Measurements from ENCODE around the gene KIDINS220. TPM values are rescaled to one million over a fixed set of nuclear protein-coding genes. Genes with fewer than 3 reads are reported as not detected.

The KIDINS220 gene
- polyA plus RNA-seq, 1 donor from 2014 or later: 329 TPM

GRCh38 chr2:8796315-8796848 is 41.0 kb downstream of the KIDINS220 start:
- H3K27ac ChIP-seq (ENCODE audit: low read length): no peak overlapping the region
- H3K9me2 ChIP-seq (ENCODE audit: insufficient read depth, low read length): no peaks in the 10 kb centered on the region
- no peaks in the 10 kb centered on the region for H3K79me2 ChIP-seq (replicated peaks; ENCODE audit: insufficient read depth, low read length)
- no peaks in the 10 kb centered on the region for H3K9me3 ChIP-seq (ENCODE audit: low read length)
- H3K4me3 ChIP-seq (ENCODE audit: low read length): no peak overlapping the region
- no peak overlapping the region for H2AFZ ChIP-seq (ENCODE audit: low read depth, low read length)
- H3K36me3 ChIP-seq (ENCODE audit: insufficient read depth, low read length): peaks cover 10% of the 10 kb centered on the region
- no peaks in the 10 kb centered on the region for H3K27me3 ChIP-seq (ENCODE audit: insufficient read depth, low read depth, low read length)
- no peak overlapping the region for H3K4me2 ChIP-seq (ENCODE audit: low read length)
- no peaks in the 10 kb centered on the region for H3F3A ChIP-seq (ENCODE audit: insufficient read depth, low read length, poor library complexity, severe bottlenecking)
- TF ChIP-seq TAF1 (IDR thresholded peaks at IDR 0.05; ENCODE audit: low read depth) (no peak), EZH2 (IDR thresholded peaks at IDR 0.05; ENCODE audit: borderline replicate concordance, insufficient read depth, low read length, poor library complexity, severe bottlenecking) (no peak), EP300 (conservative IDR thresholded peaks at IDR 0.05; ENCODE audit: poor library complexity, severe bottlenecking) (no peak), POLR2AphosphoS5 (IDR thresholded peaks at IDR 0.05) (no peak), REST (IDR thresholded peaks at IDR 0.05; ENCODE audit: borderline replicate concordance) (no peak), SMC3 (conservative IDR thresholded peaks at IDR 0.05; ENCODE audit: poor library complexity) (no peak), RAD21 (conservative IDR thresholded peaks at IDR 0.05) (no peak), CTCF (IDR thresholded peaks at IDR 0.05; ENCODE audit: poor library complexity, severe bottlenecking) (no peak), MXI1 (conservative IDR thresholded peaks at IDR 0.05; ENCODE audit: poor library complexity, severe bottlenecking) (no peak)
- H4K20me1 ChIP-seq (ENCODE audit: insufficient read depth): peaks cover 10% of the 10 kb centered on the region
- no peak overlapping the region for H3K9ac ChIP-seq (ENCODE audit: low read length)

- no peak for TF ChIP-seq TAF1 (IDR thresholded peaks at IDR 0.05; ENCODE audit: low read depth)
- no peak for TF ChIP-seq SMC3 (conservative IDR thresholded peaks at IDR 0.05; ENCODE audit: poor library complexity)
- no peak for TF ChIP-seq EZH2 (IDR thresholded peaks at IDR 0.05; ENCODE audit: borderline replicate concordance, insufficient read depth, low read length, poor library complexity, severe bottlenecking)
- no peak for TF ChIP-seq MXI1 (conservative IDR thresholded peaks at IDR 0.05; ENCODE audit: poor library complexity, severe bottlenecking)
- no peak for TF ChIP-seq REST (IDR thresholded peaks at IDR 0.05; ENCODE audit: borderline replicate concordance)
- TF ChIP-seq CTCF (IDR thresholded peaks at IDR 0.05; ENCODE audit: poor library complexity, severe bottlenecking): no peak
- TF ChIP-seq EP300 (conservative IDR thresholded peaks at IDR 0.05; ENCODE audit: poor library complexity, severe bottlenecking): no peak
- TF ChIP-seq RAD21 (conservative IDR thresholded peaks at IDR 0.05): no peak
- no peak for TF ChIP-seq POLR2AphosphoS5 (IDR thresholded peaks at IDR 0.05)
- no peak overlapping the region for H3K4me2 ChIP-seq (ENCODE audit: low read length)
Observed at GRCh38 chr2:8794923-8795825, 42.2 kb downstream of the KIDINS220 start.

More at GRCh38 chr2:8794923-8795825, 42.2 kb downstream of the KIDINS220 start:
- Histone ChIP-seq H3K9ac (ENCODE audit: low read length) (no peak overlapping the region), H2AFZ (ENCODE audit: low read depth, low read length) (no peak overlapping the region), H3K79me2 (replicated peaks; ENCODE audit: insufficient read depth, low read length) (no peaks in the 10 kb centered on the region), H3K9me2 (ENCODE audit: insufficient read depth, low read length) (no peaks in the 10 kb centered on the region), H3K9me3 (ENCODE audit: low read length) (no peaks in the 10 kb centered on the region), H3K4me3 (ENCODE audit: low read length) (no peak overlapping the region), H3K27ac (ENCODE audit: low read length) (no peak overlapping the region), H3K36me3 (ENCODE audit: insufficient read depth, low read length) (peaks cover 18% of the 10 kb centered on the region), H3K27me3 (ENCODE audit: insufficient read depth, low read depth, low read length) (no peaks in the 10 kb centered on the region), H3F3A (ENCODE audit: insufficient read depth, low read length, poor library complexity, severe bottlenecking) (no peaks in the 10 kb centered on the region), H4K20me1 (ENCODE audit: insufficient read depth) (peaks cover 10% of the 10 kb centered on the region)
